Skin epidermis (tissue), 12 donors: ENCODE measurements around the gene ABTB2.

Experiments used
- H3K27ac ChIP-seq, 21 experiments: fragments of 200-600 bp; sonication (generic) in 11 of 21; one replicate each; pipeline ENCODE4 v1.5.0; 2020; ENCODE audit warnings: mild to moderate bottlenecking in 3 of 21, inconsistent platforms in 2 of 21, moderate library complexity in 2 of 21
- H3K4me3 ChIP-seq, 7 experiments: fragments of 200-600 bp; sonication (generic) in 2 of 7; one replicate each; pipeline ENCODE4 v1.5.0; 2020; ENCODE audit warnings: inconsistent platforms in 2 of 7, mild to moderate bottlenecking in 2 of 7, moderate library complexity in 1 of 7

Gene ABTB2

GRCh38 chr11:34149786-34150185 is 208.0 kb downstream of the ABTB2 start:
- Histone ChIP-seq H3K4me3 (no peak overlapping the region), H3K27ac (no peak overlapping the region)

- Histone ChIP-seq H3K27ac (no peak overlapping the region), H3K4me3 (no peak overlapping the region)
Measured at GRCh38 chr11:34149274-34149673, 208.5 kb downstream of the ABTB2 start.

GRCh38 chr11:34148504-34149165 is 209.2 kb downstream of the ABTB2 start:
- H3K27ac ChIP-seq, result no peak overlapping the region
- H3K4me3 ChIP-seq, result no peak overlapping the region

- no peak overlapping the region for H3K4me3 ChIP-seq
- no peak overlapping the region for H3K27ac ChIP-seq
Measured at GRCh38 chr11:34147581-34147980, 210.2 kb downstream of the ABTB2 start.

- no peak overlapping the region for H3K4me3 ChIP-seq
- H3K27ac ChIP-seq, result no peak overlapping the region
Measured at GRCh38 chr11:34146866-34147265, 210.9 kb downstream of the ABTB2 start.

- no peak overlapping the region for H3K4me3 ChIP-seq
- no peak overlapping the region for H3K27ac ChIP-seq
Measured at GRCh38 chr11:34146411-34146810, 211.4 kb downstream of the ABTB2 start.

GRCh38 chr11:34145847-34146381 is 211.9 kb downstream of the ABTB2 start:
- Histone ChIP-seq H3K4me3 (no peak overlapping the region), H3K27ac (no peak overlapping the region)

GRCh38 chr11:34145073-34145472 is 212.7 kb downstream of the ABTB2 start:
- Histone ChIP-seq H3K4me3 (no peak overlapping the region), H3K27ac (no peak overlapping the region)

- Histone ChIP-seq H3K27ac (no peak overlapping the region), H3K4me3 (no peak overlapping the region)
Measured at GRCh38 chr11:34143048-34143447, 214.8 kb downstream of the ABTB2 start.

- Histone ChIP-seq H3K27ac (no peak overlapping the region), H3K4me3 (no peak overlapping the region)
Measured at GRCh38 chr11:34140149-34140548, 217.7 kb downstream of the ABTB2 start.

- H3K27ac ChIP-seq, result no peak overlapping the region
- no peak overlapping the region for H3K4me3 ChIP-seq
Measured at GRCh38 chr11:34139346-34139745, 218.5 kb downstream of the ABTB2 start.

GRCh38 chr11:34136420-34136819 is 221.4 kb downstream of the ABTB2 start:
- Histone ChIP-seq H3K4me3 (no peak overlapping the region), H3K27ac (no peak overlapping the region)

- H3K27ac ChIP-seq, result no peak overlapping the region
- no peak overlapping the region for H3K4me3 ChIP-seq
Measured at GRCh38 chr11:34135439-34135838, 222.4 kb downstream of the ABTB2 start.

GRCh38 chr11:34134765-34135164 is 223.0 kb downstream of the ABTB2 start:
- H3K4me3 ChIP-seq, result no peak overlapping the region
- no peak overlapping the region for H3K27ac ChIP-seq

GRCh38 chr11:34132261-34132965 is 225.4 kb downstream of the ABTB2 start:
- H3K27ac ChIP-seq, result no peak overlapping the region
- H3K4me3 ChIP-seq, result no peak overlapping the region

- Histone ChIP-seq H3K4me3 (no peak overlapping the region), H3K27ac (no peak overlapping the region)
Measured at GRCh38 chr11:34128824-34129223, 229.0 kb downstream of the ABTB2 start.

- Histone ChIP-seq H3K4me3 (no peak overlapping the region), H3K27ac (no peak overlapping the region)
Measured at GRCh38 chr11:34126959-34127848, 230.6 kb downstream of the ABTB2 start.

GRCh38 chr11:34124885-34125668 is 232.7 kb downstream of the ABTB2 start:
- H3K27ac ChIP-seq, result no peak overlapping the region

GRCh38 chr11:34120651-34121050 is 237.2 kb downstream of the ABTB2 start:
- Histone ChIP-seq H3K27ac (no peak overlapping the region), H3K4me3 (no peak overlapping the region)

More at GRCh38 chr11:34124885-34125668, 232.7 kb downstream of the ABTB2 start:
- H3K4me3 ChIP-seq, result no peak overlapping the region

- H3K4me3 ChIP-seq, result no peak overlapping the region
- H3K27ac ChIP-seq, result no peak overlapping the region
Measured at GRCh38 chr11:34114471-34114870, 243.3 kb downstream of the ABTB2 start.
